Measurements from ENCODE around the gene CHST13.

Gene CHST13

DNA sequence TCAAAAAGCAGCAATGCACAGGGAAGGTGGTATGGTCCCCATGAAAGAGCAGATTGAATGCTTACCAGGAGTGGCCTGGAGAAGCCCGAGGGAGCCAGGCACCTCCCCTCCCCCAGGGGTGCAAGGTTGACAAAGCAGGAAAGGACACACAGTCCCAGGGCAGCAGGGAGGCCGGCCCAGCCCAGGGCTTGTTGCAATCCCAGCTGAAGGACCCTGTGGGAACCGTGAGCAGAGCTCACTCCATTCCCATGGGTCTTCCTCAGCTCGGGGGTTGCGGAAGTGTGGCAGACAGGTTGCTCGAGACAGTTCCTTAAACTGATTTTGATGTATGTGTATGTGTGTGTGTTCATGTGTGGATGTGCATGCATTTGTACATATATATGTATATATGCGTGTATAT, 22.2 kb upstream of the CHST13 start:
- TF ChIP-seq, protein P1, sequence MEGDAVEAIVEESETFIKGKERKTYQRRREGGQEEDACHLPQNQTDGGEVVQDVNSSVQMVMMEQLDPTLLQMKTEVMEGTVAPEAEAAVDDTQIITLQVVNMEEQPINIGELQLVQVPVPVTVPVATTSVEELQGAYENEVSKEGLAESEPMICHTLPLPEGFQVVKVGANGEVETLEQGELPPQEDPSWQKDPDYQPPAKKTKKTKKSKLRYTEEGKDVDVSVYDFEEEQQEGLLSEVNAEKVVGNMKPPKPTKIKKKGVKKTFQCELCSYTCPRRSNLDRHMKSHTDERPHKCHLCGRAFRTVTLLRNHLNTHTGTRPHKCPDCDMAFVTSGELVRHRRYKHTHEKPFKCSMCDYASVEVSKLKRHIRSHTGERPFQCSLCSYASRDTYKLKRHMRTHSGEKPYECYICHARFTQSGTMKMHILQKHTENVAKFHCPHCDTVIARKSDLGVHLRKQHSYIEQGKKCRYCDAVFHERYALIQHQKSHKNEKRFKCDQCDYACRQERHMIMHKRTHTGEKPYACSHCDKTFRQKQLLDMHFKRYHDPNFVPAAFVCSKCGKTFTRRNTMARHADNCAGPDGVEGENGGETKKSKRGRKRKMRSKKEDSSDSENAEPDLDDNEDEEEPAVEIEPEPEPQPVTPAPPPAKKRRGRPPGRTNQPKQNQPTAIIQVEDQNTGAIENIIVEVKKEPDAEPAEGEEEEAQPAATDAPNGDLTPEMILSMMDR (IDR thresholded peaks at IDR 0.05) = no peak

DNA sequence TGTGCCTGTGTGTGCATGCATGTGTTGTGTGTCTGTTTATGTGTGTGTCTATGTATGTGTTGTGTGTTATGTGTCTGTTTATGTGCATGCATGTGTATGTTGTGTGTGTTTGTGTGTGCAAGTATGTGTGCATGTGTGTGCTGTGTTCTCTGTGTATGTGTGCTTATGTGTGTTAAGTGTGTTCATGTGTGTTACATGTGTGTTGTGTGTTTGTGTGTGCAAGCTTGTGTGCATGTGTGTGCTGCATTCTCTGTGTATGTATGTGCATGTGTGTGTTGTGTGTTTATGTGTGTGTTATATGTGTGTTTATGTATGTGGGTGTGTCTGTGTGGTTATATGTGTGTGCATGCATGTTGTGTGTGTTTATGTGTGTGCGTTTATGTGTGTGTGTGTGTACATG, 21.3 kb upstream of the CHST13 start:
- TF ChIP-seq, protein P1 (IDR thresholded peaks at IDR 0.05) = no peak

DNA sequence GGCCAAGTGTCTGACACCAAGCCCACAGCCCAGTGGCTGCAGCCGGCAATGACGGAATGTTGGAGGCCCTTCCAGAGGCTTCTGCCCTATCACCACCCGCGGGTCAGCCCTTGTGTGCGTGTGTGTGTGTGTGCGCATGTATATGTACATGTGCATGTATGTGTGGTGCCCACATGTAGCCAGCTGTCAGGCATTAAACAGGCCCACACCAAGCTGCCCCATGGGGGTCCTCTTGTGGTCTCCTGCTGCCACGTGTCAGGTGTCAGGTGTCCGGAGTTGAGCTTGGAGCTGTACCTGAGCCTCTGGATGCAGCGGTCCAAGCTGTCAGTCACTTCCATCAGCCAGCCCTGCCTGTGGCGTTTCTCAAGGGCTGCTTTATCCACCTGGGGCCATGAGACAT, 20.3 kb upstream of the CHST13 start:
- TF ChIP-seq, protein P1 (IDR thresholded peaks at IDR 0.05) = no peak

DNA sequence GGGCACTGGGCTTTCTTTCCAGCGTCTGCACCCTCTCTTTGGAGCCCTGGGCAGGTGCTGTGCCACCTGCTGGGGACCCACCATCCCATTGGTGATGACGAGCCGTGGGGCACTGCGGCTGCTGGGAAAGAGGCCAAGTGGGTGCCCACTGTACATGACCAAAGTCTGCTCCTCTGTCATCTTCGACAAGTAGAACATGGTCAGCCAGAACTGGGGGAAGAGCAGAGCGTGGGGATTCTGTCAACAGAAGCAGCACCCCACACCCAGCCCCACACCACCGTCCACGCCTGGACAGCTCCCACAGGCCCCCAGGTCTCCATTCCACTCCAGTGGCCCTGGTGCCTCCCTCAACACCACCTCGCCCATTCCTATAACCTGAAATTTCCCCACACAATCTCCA, 16.1 kb upstream of the CHST13 start:
- TF ChIP-seq, protein P1 (IDR thresholded peaks at IDR 0.05) = no peak

DNA sequence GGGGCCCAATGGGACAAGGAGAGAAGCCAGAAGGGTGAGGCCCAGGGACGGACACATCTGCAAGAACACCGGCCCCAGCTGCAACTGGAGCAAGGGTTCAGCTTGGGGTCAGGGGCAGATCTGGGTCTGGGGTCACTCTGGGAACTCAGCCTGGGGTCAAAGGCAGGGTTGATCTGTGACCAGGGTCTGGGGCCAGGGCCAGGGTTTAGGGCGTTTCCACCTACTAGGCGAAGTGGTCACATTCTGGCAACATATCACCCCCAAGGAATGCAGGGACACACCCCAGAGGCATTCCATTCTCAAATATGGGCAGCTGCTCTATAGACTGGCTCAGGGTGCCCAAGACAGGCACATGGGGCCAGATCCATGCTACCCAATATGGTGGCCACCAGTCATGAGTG, 15.4 kb upstream of the CHST13 start:
- TF ChIP-seq, protein P1 (IDR thresholded peaks at IDR 0.05) = no peak

DNA sequence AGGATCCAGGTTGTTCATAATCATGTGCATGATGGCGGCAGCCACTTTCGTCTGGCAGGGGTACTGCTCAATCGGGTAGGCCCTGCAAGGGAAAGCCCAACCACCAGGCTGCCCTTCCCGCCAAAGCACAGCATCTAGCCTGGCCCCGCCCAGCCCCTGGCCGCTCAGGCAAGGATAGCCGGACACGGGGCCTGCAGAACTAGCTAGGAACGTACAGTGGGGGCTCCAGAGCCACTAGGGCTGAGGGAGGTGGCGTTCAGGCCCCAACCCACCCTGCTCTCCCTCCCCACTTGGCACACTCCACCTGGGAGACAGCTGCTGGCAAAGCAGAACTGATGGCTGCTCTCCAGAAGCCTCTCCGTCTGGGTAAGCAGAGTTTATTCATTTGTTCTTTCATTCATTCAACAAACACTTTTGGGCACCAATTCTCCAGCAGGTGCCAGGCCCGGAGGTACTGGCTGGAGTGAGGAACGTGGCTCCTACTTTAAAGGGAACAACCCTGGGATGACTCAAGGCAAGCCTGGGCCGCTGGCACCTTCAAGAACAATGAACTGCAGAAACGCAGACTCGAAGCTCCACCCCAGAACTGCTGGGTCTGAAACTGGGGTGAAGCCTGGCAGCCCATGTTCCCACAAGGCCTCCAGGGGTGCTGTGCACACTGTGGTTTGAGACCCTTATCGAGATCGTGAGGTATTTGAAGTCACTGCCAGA, 14.2 kb upstream of the CHST13 start:
- TF ChIP-seq, protein P1 (IDR thresholded peaks at IDR 0.05) = no peak

DNA sequence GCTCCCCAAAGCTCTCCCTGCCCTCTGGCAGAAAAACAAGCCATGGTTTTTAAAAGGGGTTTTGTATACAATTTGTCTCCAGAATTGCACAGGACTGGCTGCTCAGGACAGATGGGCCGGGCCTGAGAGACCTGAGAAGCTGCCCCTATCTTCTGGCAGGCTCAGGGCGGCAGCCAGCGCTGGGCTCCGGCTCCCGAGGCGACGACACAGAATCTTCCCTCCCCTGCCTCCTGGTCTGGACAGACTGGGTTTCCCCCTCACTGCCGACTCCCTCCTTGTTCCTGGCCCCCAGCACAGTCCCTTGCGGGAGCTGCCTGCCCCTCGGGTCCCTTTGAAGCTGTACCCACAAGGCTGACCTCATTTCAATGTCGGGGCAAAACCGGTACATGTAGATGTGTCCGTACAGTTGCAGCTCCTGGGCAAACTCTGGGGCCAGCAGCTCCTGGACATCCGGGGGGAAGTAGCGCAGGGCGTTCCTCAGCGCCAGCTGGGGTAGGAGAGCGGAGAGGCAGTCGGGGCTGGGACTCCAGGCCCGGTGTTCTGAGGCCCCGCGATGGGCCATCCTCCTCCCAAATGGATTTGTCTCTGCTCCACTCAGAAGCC, 13.5 kb upstream of the CHST13 start:
- TF ChIP-seq, protein P1 (IDR thresholded peaks at IDR 0.05) = no peak

Measured in LNCAP (cell line).